ENCODE results near the gene TMCO6.

- no peak for TF ChIP-seq CTCF (conservative IDR thresholded peaks at IDR 0.05; ENCODE audit: low read length)
- no peak for TF ChIP-seq EZH2phosphoT487 (IDR thresholded peaks at IDR 0.05; ENCODE audit: borderline replicate concordance, low read depth, low read length)
These were observed 3.7 kb upstream of the TMCO6 start for GRCh38 chr5:140635291-140636257.
